Pons (tissue), 1 donor: Measurements from ENCODE around the gene ARID1B.
A peak's percentile ranks its signal among the peaks of the same experiment; 100 is the strongest.

ENCODE experiments used
- DNase-seq: peaks from one replicate; pipeline ENCODE4 v3.0.0-alpha.2; 2016; ENCODE audit warnings: low spot score

Gene ARID1B

GRCh38 chr6:157076451-157076822 is 299.3 kb downstream of the ARID1B start:
- DNase-seq: no peak

DNA sequence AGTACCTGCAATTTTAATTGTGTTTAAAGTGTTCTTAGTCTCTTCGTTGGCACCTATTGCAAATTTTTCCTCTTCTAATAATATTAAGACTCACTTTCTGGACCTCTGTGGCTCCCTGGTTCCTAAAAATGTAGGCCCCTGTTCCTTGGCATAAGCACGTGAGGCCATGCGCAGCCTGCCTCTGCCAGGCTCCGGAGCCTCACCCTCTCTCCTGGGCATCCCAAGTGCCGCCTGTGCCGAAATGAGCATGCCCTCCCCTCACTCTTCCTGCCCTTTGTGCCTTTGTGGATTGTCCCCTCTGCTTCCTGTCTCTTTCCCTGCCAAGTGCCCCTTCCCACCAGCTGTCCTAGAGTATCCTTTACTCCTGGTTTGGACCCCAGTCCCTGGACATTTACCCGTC is 300.1 kb downstream of the ARID1B start:
- DNase-seq: no peak

GRCh38 chr6:157078326-157078725 is 301.1 kb downstream of the ARID1B start:
- no peak for DNase-seq

DNA sequence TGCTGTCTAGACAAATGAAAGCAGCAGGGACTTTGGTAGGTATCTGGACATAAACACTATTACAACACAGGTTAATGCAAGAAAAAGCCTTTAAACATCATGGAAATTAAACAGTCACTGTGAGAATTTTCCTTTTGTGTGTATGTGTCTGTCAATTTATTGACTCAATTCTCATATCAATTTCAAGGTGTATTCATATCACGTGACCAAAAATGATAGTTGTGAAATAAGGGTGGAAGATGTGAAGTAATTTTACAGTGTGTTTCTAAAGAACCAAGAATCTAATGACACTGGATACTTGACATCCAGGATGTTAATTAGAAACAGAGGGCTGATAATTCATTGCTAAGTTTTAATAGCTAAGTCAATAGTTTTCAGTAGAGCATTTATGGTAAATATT is 302.1 kb downstream of the ARID1B start:
- no peak for DNase-seq

- no peak for DNase-seq
These were observed 302.6 kb downstream of the ARID1B start for GRCh38 chr6:157079771-157080170.

- DNase-seq: no peak
These were observed 303.8 kb downstream of the ARID1B start for GRCh38 chr6:157080986-157081391.

DNA sequence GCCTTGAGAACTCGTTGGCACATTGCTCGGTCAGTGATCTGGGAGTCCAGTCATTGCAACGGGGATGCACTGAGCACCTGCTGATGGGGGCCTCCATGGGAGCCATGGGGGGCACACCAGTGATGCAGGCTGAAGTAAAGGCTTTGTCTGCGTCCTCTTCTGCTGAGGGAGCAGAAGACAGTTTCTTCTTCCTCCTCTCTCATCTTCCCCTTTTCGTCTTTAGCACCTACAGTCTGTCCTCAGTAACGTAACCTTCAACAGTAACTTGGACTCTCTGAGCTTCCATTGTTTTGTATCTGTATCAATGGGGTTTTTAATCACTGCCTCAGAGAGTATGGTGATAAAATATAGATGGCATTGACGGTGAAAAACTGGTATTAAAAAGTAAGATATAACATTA is 306.2 kb downstream of the ARID1B start:
- DNase-seq: no peak

DNA sequence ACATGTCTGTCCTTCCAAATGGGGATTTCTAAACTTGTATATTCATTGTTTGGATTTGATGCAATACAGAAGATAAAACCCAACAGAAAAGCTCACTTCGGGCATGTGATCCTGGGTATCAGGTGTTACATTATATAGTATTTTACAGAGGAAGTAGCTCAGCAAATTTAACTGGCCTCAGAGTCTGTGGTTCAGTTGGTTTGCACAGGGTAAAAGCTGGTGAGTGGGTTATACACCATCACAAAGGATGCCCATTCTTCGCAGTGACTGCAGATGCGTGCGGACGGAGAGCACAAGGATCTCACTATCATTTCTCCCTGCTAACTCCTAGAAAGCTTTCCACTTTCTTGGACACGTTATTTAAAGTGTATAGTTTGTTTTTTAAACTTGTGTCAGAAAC is 309.5 kb downstream of the ARID1B start:
- DNase-seq: no peak

DNA sequence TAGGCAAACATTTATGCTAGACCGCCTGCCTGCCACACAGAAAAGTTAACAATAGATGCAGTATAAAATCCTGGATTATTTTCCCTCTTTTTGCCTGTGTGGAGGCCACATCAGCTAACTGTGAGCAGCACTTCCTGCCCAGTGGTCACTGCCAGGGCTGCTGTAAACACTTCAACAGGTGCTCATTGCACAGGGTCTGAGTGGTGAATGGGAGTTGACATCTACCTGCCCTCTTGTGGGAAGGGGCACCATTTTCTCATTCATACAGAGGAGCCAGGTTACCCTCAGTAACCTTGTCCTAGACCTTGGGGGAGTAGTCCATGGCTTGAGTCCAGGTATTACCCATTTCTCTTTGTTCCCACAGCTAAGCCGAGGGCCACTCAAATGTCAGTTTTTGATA is 310.8 kb downstream of the ARID1B start:
- no peak for DNase-seq

- DNase-seq: no peak
These were observed 311.7 kb downstream of the ARID1B start for GRCh38 chr6:157088841-157089240.

- peak; percentile 51 for DNase-seq
These were observed 312.1 kb downstream of the ARID1B start for GRCh38 chr6:157089258-157089657.

- DNase-seq: no peak
These were observed 312.7 kb downstream of the ARID1B start for GRCh38 chr6:157089851-157090250.

GRCh38 chr6:157090736-157091135 is 313.6 kb downstream of the ARID1B start:
- DNase-seq: no peak

DNA sequence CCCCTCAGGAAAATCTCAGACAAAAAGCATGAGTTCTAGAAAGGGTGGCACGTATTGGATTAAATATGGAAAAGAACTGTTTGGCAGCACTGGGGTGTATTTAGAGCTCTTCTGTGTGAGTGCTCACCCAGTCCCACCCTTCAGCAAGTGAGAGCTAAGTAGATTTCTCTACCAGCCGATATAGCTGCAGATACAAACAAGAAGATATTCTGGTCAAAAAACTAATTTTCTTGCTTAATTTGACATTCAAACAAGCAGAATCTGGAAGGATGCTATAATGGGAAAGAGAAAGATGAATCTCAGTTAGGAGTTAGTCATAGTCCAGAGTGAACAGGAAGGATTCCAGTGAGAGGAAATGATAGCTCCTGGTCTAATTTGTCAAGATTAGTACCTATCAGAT is 314.1 kb downstream of the ARID1B start:
- DNase-seq: no peak

- DNase-seq: peak; percentile 60
These were observed 314.8 kb downstream of the ARID1B start for GRCh38 chr6:157091856-157092460.

GRCh38 chr6:157092736-157093135 is 315.6 kb downstream of the ARID1B start:
- no peak for DNase-seq

DNA sequence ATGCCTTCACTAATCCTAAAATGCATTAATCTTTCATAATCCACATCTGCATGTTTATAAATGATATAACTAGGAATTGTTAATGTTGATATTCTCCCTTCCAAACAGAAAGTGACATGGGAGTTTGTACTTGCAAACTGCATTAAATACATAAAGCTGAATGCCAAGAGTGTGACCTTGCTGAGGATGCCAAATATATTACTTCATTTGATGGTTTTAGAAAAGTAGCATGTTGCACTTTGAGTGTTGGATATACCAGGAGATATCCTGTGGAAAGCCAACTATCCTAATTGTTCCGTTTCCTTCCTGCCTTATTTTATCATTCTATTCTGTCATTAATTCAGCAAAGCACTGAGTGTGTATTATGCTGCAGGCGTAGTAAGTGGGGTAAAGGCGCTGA is 316.4 kb downstream of the ARID1B start:
- no peak for DNase-seq

- no peak for DNase-seq
These were observed 316.9 kb downstream of the ARID1B start for GRCh38 chr6:157094038-157094437.

GRCh38 chr6:157095084-157095483 is 317.9 kb downstream of the ARID1B start:
- DNase-seq: no peak

DNA sequence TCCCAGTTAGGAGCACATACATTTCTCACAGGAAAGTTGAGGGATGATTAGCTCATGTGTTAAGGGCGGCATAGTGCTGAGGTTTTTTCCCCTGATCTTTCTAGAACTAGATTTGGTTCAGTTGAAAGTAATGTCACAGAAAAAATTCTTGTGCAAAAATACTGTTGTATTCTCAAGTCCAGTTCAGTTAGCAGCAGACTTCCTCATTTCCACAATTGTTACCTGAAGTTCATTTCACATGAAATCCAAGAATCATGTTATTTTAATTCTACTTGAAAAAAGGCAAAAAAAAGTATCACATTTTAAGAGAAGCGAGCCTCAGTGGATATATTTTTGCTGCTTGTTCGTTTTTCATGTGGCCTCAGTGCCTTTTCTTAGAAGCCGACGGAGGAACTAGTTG is 318.4 kb downstream of the ARID1B start:
- no peak for DNase-seq

DNA sequence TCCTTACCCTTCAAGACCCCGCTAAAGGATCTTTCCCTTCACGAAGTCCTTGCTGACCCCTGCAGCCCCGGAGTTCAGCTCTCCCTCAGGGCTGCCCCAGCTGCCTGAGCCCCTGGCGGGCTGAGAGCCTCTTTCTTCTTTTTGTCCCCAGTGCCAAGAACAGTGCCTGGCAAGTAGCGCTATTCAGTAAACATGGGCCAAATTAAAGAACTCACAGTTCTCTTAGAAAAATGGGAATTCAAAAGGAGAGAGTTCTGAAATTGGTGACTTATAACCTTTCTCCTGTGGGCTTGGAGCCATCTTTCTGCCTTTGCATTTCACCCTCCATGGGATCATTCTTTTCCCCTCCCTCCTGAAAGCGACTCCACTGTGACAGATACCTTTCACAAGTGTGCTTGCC is 318.9 kb downstream of the ARID1B start:
- DNase-seq: no peak

- DNase-seq: no peak
These were observed 319.3 kb downstream of the ARID1B start for GRCh38 chr6:157096522-157096921.

- no peak for DNase-seq
These were observed 320.2 kb downstream of the ARID1B start for GRCh38 chr6:157097255-157097955.

DNA sequence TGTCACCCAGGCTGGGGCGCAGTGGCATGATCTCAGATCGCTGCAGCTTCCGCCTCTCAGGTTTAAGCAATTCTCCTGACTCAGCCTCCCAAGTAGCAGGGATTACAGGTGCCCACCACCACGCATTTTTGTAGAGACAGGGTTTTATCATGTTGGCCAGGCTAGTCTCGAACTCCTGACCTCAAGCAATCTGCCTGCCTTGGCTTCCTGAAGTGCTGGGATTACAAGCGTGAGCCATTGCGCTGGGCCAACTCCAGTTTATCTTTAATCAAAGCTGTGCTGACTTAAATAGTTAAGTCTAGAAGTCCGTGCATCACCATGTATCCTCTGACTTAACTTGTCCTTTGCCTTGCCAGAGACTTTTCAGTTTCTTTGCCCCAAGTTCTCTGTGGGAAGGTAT is 321.8 kb downstream of the ARID1B start:
- DNase-seq: no peak
